CD4-positive, alpha-beta T cell treated with Interleukin-17A for 4 hours (primary cell): ENCODE measurements around the gene WNK2.
A peak's percentile ranks its signal among the peaks of the same experiment; 100 is the strongest.

Experiments
- DNase-seq: peaks from one replicate; pipeline ENCODE4 v3.0.0-alpha.2; 2020; ENCODE audit warnings: mixed read lengths

The WNK2 gene

DNA sequence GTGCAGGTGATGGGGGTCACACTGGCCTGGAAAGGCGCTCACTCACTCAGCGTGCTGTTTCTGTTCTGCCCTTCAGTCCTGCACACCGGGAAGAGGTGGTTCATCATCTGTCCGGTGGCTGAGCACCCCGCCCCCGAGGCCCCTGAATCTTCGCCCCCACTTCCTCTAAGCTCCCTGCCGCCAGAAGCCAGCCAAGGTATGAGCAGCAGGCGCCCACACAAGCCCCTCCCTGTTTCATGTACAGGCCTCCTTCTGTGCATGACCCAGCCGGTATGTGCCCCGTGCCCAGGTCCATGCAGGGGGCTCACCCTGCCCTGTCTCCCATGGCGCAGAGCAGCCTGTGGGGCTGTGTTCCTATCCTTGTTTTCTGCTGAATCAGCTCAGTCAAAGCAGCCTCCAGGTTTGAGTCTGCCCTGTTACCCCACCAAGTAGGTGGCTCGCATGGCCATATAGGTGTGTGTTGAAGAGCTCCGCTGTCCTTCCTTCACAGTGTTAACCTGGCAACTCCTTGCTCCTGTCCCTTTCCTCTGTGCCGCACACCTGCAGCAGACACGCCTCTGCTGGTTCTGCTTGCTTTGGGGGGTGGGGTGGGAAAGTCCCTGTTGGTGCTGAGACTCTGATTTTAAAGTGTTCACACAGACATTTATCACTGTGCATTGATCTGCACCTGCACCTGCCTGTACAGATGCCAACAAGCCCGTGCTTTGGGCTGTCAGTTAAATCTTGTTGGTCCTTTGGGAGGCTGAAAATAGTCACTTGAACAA, 84.8 kb downstream of the WNK2 start:
- peak; percentile 58 for DNase-seq

DNA sequence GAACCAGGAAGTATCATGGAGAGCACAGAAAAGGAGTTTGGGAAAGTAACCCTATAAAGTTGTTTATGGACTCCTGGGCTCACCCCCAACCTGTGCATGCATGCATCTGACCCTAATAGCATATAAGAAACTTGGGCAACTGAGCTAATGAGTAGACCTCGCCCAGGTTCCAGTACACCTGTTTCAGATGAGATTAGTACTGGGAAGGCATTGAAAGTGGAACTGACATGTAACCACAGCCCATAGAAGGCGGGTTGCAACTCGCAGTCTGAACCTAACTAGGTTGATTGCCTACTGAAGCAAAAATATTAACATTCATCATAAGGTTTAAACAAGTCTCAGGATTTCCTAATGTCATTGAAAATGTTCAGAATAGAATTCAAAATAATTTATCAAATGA, 87.0 kb downstream of the WNK2 start:
- DNase-seq: no peak

DNA sequence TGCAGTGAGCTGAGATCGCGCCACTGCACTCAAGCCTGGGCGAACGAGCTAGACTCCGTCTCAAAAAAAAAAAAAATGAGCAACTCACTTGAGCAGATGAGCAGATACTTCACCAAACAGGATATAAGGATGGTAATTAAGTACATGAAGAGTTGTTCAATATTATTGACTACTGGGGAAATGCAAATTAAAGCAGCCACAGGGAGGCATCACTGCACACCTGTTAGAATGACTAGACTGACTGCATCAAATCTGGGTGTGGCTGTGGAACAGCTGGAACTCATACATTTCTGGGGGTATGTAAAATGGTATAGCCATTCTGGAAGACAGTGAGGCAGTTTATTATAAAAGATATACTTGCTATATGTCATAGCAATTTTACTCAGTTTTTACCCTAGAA, 93.0 kb downstream of the WNK2 start:
- DNase-seq: no peak

DNA sequence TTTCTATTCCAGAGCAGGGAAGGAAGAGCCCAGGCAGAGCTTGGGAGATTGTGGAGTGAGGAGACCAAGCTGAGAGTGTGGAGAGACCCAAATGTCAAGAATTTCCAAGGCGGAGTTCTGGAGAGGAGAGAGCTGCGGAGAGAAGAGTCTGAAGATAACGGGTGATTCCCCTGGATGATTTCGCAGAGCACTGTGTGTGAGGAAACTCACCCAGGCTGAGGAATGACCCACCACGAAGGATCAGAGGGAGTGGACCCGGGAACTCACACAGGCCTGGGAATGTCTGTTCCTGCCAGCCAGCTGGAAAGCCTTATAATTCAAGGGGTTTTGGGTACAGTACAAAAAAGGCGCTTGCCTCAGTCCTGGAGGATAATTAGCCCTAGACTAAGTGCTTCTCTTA, 94.2 kb downstream of the WNK2 start:
- DNase-seq: no peak

DNA sequence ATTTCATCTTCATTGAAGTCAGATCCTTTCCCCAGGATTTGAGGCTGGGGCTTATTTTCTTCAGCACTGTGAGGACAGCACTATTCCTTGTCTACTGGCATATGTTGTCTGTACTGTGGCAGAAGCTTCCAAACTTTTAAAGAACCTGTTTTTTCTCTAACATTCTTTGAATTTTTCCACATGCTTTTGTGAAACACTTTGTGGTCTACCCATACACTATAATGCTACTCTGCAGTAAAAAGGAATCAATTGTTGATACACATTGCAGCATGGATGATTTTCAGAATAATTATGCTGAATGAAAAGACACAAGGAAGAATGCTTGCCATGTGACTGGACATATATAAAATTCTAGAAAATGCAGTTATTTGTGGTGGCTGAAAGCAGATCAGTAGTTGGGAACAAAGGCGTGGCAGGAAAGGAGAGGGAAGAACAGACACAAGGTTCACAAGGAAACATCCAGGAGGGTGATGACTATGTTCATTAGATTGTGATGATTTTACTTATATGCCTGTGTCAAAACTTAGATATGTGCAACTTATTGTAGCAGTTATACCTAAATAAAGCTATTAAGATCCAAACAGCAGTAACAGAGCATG, 96.8 kb downstream of the WNK2 start:
- DNase-seq: no peak

DNA sequence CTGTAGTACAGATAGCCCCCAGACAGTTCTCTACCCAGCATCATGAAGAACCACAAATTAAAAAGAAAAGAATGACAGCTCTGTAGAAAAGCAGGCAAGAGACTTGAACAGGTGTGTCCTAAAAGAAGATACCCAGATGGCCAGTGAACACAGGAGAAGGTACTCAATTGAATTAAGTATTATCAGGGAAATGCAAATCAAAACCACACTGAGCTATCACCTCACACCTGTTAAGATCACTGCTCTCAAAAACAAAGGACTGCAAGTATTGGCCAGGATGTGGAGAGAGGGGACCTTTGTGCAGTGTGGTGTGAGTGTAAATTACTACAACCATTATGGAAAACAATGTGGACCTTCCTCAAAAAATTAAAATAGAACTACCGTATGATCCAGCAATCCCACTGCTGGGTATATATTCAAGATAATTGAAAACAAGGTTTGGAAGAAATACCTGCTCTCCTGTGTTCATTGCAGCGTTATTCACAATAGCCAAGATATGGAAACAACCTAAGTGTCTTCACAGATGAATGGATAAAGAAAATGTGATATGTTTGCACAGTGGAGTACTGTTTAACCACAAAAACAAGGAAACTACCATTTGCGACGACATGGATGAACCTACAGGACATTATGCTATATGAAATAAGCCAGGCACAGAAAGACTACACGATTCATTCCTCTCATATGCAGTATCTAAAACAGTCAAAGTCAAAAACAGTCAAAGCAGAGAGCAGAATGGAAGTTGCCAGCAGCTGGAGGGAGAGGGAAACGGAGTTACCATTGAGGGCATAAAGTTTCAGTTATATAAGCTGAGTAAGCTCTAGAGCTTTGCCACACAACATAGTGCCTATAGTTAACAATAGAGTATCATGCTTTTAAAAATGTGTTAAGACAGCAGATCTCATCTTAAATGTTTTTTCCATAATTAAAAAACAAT, 102.6 kb downstream of the WNK2 start:
- no peak for DNase-seq

DNA sequence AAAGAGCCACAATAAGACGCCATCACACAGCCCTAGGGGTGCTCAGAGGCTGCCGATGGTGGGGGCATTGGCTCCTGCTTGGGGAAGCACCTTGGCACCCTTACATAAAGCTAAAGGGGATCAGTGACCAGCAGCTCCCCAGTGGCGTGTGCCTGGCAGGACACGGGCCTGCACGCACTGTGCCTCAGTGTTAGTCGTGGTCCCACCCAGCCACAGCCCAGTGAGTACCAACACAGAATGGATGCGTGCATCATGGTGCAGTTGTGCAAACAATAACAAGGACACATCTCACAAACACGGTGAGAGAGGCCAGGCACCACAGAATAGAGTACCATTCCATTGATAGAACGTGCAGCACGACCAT, 103.2 kb downstream of the WNK2 start:
- DNase-seq: no peak

DNA sequence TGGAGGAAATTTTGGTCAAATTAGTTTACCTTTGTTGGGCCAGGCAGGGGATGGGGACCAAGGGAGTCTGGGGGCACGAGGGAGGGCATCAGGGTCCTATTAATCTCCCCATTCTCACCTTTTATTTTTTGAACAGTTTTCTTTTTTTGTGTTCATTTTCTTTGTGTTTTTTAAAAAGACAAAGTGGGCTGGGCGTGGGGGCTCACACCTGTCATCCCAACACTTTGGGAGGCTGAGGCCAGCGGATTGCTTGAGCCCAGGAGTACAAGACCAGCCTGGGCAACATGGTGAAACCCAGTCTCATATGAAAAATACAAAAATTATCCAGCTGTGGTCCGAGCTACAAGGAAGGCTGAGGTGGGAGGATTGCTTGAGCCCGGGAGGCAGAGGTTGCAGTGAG, 103.7 kb downstream of the WNK2 start:
- no peak for DNase-seq

DNA sequence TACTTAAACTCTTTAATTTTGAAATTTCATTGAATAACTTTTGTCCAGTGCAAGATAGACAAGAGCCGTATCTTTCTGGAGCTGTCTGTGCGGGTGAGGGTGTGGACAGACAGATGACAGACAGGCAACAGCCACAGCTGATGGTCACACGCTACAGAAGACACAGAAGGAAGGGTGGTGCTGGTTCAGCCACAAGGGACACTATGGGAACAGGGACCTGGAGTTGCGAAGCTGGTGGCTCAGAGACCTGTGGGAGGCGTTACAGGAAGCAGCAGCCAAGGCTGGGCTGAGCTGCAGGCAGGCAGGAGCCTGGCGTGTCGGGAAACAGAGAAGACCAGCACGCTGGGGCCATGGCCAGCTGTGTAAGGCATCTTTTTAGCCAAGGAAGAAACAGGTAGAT, 104.4 kb downstream of the WNK2 start:
- DNase-seq: no peak

DNA sequence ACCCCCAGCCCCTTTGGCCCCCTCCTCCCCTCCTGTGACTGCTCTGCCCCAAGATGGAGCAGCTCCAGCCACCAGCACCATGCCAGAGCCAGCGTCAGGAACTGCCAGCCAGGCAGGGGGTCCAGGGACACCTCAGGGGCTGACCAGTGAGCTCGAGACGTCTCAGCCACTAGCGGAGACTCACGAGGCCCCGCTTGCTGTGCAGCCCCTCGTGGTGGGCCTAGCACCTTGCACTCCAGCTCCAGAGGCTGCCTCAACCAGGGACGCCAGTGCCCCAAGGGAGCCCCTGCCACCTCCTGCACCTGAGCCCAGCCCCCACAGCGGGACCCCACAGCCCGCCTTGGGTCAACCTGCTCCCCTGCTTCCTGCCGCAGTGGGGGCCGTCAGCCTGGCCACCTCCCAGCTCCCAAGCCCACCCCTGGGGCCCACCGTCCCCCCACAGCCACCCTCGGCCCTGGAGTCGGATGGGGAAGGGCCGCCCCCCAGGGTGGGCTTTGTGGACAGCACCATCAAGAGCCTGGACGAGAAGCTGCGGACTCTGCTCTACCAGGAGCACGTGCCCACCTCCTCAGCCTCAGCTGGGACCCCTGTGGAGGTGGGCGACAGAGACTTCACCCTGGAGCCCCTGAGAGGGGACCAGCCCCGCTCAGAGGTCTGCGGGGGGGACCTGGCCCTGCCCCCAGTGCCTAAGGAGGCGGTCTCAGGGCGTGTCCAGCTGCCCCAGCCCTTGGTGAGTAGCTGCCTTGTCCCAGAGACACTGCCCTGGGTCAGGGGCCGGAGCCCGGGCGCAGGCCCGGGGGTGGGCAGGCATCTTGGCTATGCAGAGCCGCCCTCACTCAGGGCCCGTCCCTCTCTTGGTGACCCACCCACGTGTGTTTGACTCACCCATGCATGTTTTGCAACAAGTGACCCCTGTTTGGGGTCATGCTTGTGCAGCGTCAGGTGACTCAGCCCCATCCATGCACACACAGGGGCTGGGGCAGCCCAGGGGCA, 105.2 kb downstream of the WNK2 start:
- DNase-seq: no peak

DNA sequence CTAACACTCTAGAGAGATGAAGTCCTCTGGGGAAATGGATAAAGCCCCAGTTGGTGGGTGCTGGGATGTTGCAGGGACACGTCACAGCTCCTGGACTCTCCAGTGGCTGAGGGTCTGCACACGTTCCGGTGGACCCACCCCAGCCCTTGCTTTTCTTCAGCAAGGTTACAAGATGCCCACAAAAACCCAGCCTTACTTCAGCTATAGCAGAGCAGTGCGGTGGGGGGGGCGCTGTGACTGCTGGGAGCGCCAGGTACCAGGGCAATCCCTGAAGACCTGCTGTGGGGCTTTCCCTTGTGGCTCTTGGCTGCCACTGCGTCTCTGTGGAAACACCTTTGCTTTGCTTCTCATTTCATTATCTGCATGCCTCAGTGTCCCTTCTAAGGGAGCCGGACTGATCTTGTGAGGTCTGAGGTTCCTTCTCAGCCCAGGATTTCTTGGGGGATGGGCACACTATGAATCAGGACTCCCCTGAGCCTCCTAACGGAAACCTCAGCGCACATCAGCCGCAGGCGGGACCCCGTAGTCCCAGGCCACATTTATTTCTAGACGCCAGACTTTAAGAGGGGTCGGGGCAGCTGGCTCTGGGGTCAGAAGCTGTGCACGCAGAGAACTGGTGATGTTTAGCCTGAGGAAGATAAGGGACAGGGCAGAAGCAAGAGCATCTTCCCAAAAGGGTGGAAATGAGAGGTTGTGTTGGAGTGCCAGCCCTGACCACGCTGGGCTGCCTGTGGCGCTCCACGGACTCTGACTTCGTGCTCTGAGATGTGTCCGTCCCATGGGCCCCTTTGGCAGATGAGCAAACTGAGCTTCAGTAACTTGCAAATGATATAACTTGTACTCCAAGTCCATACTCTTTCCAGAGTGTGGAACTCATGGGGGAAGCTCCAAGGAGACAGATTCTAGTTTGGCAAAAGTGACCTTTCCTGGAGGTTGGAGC, 106.8 kb downstream of the WNK2 start:
- no peak for DNase-seq

DNA sequence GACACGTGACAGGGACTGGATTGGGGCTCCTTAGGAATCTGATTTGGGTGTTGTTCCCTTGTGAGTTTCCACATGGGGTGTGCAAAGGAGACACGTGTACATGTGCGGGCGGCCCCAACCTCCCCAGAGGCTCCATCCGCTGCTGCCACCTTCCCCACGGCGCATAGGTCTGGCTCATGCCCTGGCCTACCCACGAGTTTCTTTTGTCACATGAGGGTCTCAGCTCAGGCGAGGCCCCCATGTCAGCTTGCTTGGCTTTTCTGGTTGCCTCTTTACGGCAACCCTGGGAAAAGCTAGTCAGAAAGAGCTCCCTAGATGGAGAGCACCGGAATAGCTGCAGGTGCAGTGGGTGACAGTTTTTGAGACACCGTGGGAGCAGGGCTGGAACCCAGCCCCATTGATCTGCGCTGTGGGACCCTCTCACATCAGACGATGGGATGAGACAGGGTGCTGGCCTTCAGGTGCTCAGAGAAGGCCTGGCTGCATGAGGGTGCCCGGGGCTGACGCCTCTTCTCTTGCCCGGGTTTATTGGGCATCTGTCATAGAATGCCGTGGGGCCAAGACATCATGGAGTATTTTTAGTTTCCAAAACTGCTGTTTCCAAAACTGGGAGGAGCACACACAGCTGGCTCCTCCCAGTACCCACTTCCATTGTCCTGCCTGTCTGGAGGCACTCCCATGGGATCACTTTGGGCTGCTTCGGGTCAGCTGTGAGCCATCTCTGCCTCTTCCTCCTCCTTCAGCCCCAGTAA, 107.8 kb downstream of the WNK2 start:
- DNase-seq: no peak

DNA sequence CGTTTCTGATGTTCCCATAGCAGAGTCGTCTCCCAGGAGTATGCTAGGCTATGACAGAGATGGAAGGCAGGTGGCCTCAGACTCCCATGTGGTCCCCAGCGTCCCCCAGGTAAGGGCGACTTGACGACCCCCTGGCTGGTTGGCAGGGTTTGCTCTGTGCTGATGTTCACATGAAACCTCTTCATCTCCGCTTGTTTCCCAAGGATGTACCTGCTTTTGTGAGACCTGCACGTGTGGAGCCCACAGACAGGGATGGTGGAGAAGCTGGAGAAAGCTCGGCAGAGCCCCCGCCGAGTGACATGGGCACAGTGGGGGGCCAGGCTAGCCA, 108.3 kb downstream of the WNK2 start:
- no peak for DNase-seq

DNA sequence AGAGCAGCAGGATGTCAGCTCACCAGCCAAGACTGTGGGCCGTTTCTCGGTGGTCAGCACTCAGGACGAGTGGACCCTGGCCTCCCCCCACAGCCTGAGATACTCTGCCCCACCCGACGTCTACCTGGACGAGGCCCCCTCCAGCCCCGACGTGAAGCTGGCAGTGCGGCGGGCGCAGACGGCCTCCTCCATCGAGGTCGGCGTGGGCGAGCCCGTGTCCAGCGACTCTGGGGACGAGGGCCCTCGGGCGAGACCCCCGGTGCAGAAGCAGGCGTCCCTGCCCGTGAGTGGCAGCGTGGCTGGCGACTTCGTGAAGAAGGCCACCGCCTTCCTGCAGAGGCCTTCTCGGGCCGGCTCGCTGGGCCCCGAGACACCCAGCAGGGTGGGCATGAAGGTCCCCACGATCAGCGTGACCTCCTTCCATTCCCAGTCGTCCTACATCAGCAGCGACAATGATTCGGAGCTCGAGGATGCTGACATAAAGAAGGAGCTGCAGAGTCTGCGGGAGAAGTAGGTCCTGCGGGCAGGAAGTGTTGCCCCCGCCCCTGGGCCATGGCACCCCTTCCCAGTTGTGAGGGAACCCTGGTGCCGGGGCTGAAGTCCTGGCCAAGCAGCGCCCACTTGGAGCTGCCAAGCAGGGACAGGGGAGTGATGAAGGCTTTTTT, 108.9 kb downstream of the WNK2 start:
- DNase-seq: no peak

DNA sequence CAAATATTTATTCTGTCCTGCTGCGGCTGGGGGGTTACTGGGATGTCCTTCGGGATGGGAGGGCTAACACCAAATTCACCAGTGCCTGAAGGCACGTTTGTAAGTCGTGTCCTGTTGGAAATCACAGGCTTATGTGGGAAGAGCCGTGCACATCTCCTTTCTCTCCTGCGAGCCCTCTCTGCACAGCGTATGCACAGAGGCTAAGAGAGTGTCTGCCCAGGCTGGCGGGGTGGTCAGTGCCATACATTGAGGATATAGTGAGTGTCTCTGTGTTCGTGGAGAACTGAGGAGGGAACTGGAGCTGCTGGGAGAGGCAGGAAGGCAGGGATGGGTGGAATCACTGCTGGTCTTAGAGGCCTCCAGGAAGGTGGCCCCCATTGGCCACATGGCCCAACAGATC, 110.1 kb downstream of the WNK2 start:
- no peak for DNase-seq

DNA sequence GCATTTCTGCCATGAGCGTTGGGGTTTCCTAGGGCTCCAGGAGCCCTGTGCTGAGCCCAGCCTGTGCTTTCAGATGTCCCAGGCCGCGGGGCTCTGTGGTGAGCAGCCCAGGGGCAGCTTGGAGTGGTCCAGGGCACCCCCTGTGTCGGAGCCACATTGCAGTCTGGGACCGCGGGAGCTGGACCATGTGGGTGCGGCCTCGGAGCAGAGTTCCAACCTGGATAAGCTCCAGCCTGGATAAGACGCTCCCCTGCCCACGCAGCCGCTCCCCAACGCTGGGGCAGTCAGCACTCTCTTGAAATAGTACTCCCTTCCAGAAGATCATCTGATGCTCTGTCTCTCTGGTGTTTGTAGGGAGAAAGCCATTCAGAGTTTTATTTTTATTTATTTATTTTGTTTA, 111.1 kb downstream of the WNK2 start:
- no peak for DNase-seq

DNA sequence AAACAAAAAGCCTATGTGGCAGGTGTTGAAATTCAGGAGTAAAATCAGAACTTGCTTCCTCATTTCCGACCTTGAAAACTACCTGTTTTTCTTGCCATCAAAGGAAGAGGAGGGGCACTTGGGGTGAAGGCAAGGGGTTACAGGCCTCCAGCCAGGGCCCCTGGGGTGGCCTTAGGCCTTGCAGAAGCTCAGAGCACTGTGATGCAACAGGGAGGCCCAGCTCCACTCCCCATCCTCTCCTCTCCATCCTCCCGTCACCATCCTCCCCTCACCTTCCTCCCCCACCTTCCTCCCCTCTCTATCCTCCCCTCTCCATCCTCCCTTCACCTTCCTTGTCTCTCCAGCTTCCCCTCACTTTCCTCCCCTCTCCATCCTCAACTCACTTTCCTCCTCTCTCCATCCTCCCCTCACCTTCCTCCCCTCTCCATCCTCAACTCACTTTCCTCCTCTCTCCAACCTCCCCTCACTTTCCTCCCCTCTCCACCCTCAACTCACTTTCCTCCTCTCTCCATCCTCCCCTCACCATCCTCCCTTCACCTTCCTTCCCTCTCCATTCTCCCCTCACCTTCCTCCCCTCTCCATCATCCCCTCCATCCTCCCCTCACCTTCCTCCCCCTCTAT, 111.6 kb downstream of the WNK2 start:
- no peak for DNase-seq

DNA sequence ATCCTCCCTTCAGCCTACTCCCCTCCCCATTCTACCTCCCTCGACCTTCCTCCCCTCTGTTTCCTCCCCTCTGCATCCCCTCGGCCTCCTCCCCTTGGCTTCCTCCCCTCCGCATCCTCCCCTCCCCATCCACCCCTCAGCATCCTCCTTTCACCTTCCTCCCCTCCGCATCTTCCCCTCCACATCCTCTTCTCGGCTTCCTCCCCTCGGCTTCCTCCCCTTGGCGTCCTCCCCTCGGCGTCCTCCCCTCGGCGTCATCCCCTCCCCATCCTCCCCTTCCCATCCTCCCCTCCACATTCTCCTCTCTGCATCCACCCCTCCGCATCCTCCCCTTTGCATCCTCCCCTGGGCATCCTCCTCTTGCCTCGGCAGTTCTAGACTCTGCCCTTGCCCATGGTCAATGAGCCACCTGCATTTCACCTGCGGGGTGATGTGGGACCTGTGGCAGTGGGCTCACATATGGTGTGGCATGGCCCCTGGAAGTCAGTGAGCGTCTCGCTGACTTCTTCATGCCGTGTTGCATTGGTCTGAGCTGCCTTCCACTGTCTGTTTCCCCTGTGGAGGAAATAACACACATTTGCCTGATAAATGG, 113.0 kb downstream of the WNK2 start:
- peak; percentile 15 for DNase-seq
